NCI-H2171 treated with DMSO at 0.1 percent for 48 hours (cell line): Measurements from ENCODE around the gene NSD2.
A peak's percentile ranks its signal among the peaks of the same experiment; 100 is the strongest.
"Not testable (repeated sequence)": the region's sequence is repeated elsewhere in the genome, so short reads cannot be mapped to it uniquely, and the experiment has no call there.

Experiments used
- DNase-seq: peaks from one replicate; lab custom pipeline; 2025; lab: John Stamatoyannopoulos, UW

Gene NSD2

GRCh38 chr4:1842339-1842895, 28.8 kb upstream of the NSD2 start:
- no peak for DNase-seq

- no peak for DNase-seq
Measured at GRCh38 chr4:1842993-1843448, 28.2 kb upstream of the NSD2 start.

DNA sequence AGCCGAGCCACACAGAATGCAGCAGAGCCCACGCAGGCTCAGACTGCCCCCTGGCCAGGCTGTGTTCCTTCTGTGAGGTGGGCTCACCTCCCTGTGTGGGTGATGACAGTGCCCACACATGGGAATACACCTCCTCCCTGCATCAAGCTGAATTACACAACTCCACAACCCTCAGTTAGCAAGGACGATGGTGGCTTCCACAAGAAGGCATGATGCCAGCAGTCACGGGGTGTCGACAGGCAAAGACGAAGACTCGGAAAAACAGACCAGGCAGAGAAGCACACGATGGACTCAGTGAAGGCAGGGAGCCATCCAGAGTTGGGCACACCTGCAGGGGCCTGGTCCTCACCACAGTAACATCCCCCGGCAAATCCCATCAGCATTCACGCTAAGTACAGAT, 27.3 kb upstream of the NSD2 start:
- no peak for DNase-seq

DNA sequence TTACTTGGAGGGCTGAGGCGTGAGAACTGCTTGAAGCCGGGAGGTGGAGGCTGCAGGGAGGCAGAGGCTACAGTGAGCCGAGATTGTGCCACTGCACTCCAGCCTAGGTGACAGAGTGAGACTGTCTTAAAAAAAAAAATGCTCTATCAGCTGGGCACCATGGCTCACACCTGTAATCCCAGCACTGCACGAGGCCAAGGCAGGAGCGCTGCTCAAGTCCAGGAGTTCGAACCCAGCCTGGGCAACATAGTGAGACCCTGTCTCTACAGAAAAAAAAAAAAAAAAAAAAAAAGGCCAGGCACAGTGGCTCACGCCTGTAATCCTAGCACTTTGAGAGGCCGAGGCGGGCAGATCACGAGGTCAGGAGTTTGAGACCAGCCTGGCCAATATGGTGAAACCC, 26.6 kb upstream of the NSD2 start:
- not testable (repeated sequence) for DNase-seq

DNA sequence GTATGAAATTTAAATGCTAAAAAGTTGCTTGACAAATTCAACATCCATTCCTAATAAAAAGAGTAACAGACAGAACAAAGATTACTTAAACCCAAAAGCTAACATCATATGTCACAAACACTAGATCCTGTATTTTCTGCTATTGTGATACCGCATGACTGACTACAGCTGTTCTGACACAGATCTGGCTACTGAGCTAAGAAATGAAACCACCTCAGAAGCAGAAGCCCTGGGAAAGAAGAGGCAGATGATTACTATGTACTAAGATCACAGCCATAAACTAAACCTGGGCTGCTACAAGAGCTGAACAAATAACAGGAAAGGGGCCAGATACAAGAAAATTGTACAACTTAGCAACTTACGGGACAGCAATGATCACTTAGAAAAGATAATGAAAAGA, 24.6 kb upstream of the NSD2 start:
- no peak for DNase-seq

DNA sequence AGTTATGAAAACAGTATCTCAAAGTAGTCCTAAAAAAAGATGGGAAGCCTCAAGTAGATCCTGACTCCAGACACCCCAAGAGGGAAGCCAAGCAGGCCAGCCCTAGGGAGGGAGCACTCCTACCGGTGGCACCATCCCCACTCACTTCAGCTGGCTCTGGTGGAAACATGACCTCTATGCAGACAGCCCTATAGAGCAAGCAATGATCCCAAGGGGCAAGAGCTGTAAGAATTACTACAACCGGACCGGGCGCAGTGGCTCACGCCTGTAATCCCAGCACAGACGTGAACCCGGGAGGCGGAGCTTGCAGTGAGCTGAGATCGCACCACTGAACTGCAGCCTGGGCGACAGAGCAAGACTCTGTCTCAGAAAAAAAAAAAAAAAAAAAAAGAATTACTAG, 20.9 kb upstream of the NSD2 start:
- DNase-seq = no peak

- DNase-seq = no peak
Measured at GRCh38 chr4:1851160-1851559, 20.0 kb upstream of the NSD2 start.

- no peak for DNase-seq
Measured at GRCh38 chr4:1851575-1852410, 19.4 kb upstream of the NSD2 start.

DNA sequence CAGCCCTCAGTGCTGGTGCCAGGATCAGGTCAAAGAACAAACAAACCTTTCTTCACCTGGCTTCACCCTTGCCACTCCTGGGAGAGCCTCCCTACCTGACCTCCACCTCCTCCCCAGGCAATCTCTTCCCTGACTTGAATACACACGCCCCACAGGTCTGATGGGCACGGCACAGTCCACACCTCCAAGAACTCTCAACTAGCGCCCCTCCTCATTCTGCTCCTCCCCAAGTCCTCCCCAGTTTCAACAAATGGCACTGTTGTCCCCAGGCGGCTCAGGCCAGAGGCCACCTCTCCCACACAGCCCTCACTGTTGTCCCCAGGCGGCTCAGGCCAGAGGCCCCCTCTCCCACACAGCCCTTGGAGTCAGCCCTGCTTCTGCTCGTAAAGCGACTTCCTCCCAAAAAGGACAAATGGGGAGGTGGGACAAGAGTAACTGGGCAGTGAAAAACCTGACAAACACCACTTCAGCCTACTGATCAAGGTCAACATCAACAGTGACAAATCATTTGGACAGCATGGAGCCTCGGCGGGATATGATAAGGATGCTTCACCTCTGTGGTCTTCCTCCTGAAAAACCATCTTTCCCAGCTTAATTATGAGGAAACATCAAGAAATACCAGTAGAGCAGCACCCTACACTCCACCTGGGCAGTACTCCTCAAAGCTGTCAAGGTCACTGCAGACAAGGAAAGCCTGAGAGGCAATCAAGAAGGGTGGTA, 18.1 kb upstream of the NSD2 start:
- DNase-seq = no peak

DNA sequence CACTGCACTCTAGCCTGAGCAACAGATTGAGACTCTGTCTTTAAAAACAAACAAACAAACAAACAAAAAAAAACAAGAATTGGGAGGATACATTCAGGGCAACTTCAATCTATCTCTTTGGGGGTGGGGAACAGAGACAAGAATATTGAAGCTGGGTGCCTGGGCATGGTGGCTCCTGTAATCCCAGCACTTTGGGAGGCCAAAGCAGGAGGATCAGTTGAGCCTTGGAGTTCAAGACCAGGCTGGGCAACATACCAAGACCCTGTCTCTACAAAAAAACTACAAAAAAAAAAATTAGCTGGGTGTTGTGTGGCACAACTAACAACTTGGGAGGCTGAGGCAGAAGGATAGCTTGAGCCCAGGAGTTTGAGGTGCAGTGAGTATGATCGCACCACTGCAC, 16.4 kb upstream of the NSD2 start:
- DNase-seq = no peak

- DNase-seq = peak; percentile 60
Measured at GRCh38 chr4:1855333-1856070, 15.7 kb upstream of the NSD2 start.

- peak; percentile 87 for DNase-seq
Measured at GRCh38 chr4:1856071-1856942, 14.9 kb upstream of the NSD2 start, which contains the start of gene LETM1. LETM1 (minus strand) TSS chr4:1856156; CDS start chr4:1855950, 206 bp downstream.

DNA sequence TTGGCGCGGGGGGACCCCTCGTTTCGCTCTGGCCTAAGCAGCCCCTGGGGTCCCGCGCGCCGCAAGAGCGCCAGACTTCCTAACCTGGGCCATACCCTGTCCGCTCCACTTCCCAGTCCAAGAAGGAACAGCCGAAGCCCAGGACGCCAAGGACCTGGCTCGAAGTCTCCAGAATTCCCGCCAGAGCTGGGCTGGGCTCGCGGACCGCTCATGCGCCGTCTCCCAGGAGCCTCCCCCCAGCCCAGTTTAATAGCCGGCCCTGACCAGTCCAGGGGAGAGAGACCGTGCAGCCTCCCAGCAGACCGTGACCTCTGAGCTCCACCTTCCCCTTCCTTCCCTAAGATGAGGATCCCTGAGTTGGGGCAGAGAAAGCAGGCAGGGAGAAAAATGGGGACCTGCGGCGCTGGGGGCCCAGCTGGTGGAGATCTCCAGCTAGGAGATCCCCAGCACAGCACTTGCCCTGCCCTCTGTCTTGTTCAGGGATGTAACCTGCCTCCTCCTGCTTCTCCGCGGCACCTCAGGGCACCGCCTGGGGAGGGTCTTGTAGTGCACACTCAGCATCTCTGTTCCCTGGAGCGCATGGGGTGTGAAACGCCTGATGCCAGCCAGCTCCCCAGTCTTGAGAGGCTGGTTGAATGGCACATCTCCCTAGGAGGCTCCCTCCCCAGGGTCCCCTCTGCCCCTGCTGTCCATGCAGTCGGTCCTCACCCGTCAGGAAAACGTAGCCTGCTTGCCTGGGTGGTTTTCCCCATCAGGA, 14.1 kb upstream of the NSD2 start:
- DNase-seq = no peak

DNA sequence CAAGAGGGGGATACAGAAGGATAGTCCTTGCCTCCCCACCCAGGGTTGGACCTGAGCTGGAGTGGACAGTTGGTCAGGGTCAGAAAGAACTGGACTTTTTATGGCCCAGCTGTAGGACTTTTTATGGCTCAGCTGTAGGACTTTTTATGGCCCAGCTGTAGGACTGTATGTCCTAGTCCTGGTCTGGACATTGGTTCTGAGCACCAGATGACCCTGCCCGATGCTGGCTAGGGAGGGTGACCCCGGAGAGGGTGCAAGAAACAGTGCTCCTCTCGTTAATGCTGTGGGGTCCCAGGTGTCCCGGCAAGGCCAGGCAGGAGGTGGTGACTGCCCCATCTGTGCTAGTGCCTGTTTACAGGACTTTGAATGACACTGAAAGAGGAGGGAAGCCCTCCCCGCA, 13.3 kb upstream of the NSD2 start:
- DNase-seq = no peak

DNA sequence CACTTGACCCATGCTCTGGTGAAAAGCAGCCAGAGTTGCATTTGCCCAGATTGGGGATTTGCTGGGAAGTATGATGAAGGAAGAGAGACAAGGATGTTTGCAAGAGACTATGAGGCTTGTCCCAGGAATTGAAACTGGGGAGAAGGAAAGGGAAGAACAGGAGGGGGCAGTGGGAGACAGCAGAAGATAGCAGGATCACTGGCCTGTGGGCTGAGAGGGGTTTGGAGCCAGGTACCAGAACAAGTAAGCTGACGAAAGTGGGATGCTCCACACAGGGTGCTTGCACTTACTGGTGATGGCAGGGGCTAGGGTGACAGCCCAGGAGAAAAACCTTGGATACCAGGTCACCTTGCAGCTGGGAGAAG, 11.8 kb upstream of the NSD2 start:
- no peak for DNase-seq

DNA sequence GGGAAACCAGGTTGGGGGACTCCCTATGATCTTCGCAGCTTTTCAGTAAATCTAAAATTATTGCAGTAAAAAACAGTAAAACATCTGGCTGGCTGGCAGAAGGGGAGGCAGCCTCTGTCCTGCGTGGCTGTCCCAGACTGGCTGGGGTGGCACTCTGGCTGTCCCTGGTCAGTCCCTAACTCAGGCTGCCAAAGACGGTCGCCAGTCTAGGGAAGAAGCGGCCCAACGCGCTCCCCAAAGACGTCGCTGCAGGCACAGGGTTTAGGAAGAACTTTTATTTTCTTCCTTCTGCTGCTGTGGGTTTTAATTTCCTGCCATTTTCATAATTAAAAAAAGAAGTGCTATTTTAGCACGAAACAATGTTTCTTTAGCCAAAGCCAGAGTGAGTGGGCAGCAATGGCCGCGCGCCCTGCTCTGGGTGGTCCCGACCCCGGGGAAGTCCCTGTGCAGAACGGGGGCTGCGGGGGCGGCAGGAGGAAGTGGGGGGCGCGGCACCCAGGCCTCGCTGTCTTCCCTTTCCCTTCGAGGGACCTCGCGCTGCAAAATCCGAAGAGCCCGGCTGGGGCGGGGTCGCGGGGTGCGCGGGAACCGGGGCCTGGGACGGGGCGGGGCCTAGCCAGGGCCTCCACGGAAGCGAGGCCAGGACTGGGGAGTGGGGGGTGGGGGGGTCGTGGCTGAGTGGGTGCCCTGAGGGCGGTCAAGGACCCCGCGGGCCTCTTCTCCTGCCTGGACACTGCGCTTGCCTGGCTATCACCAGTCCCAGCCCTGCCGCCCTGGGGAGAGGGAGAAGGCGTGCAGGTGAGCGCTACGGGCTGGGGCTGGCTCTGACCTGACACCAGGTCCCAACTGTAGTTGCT, 8.9 kb upstream of the NSD2 start:
- DNase-seq = no peak

GRCh38 chr4:1862961-1863296, 8.3 kb upstream of the NSD2 start:
- DNase-seq = no peak

GRCh38 chr4:1863297-1864033, 7.7 kb upstream of the NSD2 start:
- no peak for DNase-seq
